ENCODE results near the gene DLL3. TPM values are rescaled to one million over a fixed set of nuclear protein-coding genes. Genes with fewer than 3 reads are reported as not detected.

The DLL3 gene
- total and polyA plus RNA-seq, 10 donors = 0.16 to 0.68 (median 0.52) TPM; not detected in 5

DNA sequence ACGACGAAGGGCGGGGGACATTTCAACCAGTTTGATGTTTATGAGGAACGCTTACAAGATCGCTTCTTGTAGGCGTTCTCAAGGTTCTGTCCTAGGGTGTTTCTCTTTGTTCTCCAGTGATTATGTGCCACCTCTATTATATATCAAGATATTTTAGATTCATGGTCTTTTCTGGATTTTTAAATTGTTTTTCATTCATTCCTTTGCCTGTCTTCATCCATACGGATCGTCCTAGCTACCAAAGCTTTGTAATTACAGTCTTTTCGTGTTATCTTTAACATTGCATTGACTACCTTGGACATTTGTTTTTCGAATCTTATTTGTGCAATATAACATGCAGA, 41.6 kb downstream of the DLL3 start:
- Histone ChIP-seq H3K27ac (peak overlapping the region; percentile 90 to 99 (median 96)), H3K27me3 (replicated peaks in 1 of 7) (peaks cover 0 to 1% (median 0%) of the 10 kb centered on the region in 7 donors), H3K4me3 (peak overlapping the region in 7 of 8 donors; percentile 67 to 94 (median 72)), H3K4me1 (peaks cover 13 to 39% (median 25%) of the 10 kb centered on the region in 6 donors), H3K36me3 (no peaks in the 10 kb centered on the region), H3K9me3 (no peaks in the 10 kb centered on the region)
- TF ChIP-seq, protein P1, sequence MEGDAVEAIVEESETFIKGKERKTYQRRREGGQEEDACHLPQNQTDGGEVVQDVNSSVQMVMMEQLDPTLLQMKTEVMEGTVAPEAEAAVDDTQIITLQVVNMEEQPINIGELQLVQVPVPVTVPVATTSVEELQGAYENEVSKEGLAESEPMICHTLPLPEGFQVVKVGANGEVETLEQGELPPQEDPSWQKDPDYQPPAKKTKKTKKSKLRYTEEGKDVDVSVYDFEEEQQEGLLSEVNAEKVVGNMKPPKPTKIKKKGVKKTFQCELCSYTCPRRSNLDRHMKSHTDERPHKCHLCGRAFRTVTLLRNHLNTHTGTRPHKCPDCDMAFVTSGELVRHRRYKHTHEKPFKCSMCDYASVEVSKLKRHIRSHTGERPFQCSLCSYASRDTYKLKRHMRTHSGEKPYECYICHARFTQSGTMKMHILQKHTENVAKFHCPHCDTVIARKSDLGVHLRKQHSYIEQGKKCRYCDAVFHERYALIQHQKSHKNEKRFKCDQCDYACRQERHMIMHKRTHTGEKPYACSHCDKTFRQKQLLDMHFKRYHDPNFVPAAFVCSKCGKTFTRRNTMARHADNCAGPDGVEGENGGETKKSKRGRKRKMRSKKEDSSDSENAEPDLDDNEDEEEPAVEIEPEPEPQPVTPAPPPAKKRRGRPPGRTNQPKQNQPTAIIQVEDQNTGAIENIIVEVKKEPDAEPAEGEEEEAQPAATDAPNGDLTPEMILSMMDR (IDR thresholded peaks at IDR 0.05 in 8 of 11, conservative IDR thresholded peaks at IDR 0.05 in 3 of 11) = peak in 4 of 11 experiments; percentile 16 to 46 (median 24)
- no peak for TF ChIP-seq POLR2A (IDR thresholded peaks at IDR 0.05)
- 11 to 20% (median 15%) methylated on average over 10 of the region's 10 CpGs for WGBS, 5 donors
- no peak for DNase-seq
- intact Hi-C loops (cut with DNase I; ENCODE audit: low total_unique reads) = no loop called here

DNA sequence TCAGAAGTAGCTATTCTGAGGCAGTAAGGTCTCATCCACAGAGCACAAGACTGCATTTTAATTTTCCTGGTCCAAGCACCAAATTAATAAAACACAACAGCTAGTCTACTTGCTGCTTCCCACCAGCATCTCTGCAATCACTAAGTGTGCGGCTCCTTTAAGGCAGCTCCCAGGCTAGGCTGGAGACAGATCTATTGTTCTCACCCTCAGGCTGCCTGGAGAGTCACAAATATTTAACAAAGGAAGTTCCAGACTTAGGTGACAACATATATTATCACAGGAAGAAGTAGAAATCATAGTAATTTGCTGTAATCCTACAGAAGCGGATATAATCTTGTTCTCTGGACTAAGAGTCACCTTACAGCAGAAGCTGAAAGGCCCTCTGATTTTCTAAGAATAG, 43.5 kb downstream of the DLL3 start:
- Histone ChIP-seq H3K9me3 (no peaks in the 10 kb centered on the region), H3K27me3 (replicated peaks in 1 of 7) (peaks cover 0 to 9% (median 0%) of the 10 kb centered on the region in 7 donors), H3K36me3 (no peaks in the 10 kb centered on the region), H3K4me1 (peaks cover 13 to 37% (median 25%) of the 10 kb centered on the region in 6 donors), H3K27ac (no peak overlapping the region), H3K4me3 (no peak overlapping the region)
- DNase-seq = no peak
- 55 to 72% (median 63%) methylated on average over 2 of the region's 2 CpGs for WGBS, 5 donors
- TF ChIP-seq, protein P1 (IDR thresholded peaks at IDR 0.05 in 8 of 11, conservative IDR thresholded peaks at IDR 0.05 in 3 of 11) = no peak
- no peak for TF ChIP-seq POLR2A (IDR thresholded peaks at IDR 0.05)
- intact Hi-C loops (cut with DNase I; ENCODE audit: low total_unique reads) = no loop called here

DNA sequence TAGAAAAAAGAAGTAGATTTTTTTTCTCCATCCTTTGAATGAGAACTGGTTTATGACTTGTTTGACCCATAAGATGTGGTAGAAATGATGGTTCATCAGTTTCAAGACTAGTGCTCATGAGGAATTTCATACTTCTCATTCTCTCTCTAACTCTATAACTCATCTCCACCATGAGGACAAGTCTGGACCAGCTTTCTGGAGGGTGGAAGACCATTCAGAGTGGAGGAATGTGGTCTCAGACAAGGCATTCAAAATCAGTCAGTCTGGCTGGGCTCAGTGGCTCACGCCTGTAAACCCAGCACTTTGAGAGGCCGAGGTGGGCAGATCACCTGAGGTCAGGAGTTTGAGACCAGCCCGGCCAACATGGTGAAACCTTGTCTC, 44.7 kb downstream of the DLL3 start:
- Histone ChIP-seq H3K36me3 (no peaks in the 10 kb centered on the region), H3K4me1 (peaks cover 7 to 24% (median 15%) of the 10 kb centered on the region in 6 donors), H3K4me3 (no peak overlapping the region), H3K9me3 (no peaks in the 10 kb centered on the region), H3K27me3 (replicated peaks in 1 of 7) (peaks cover 0 to 9% (median 0%) of the 10 kb centered on the region in 7 donors), H3K27ac (no peak overlapping the region)
- intact Hi-C loops (cut with DNase I; ENCODE audit: low total_unique reads) = no loop called here
- WGBS, 5 donors = 88 to 97% (median 90%) methylated on average over 3 of the region's 3 CpGs
- no peak for DNase-seq
- TF ChIP-seq POLR2AphosphoS5 (IDR thresholded peaks at IDR 0.05) = no peak
- TF ChIP-seq, protein P1 (IDR thresholded peaks at IDR 0.05 in 8 of 11, conservative IDR thresholded peaks at IDR 0.05 in 3 of 11) = no peak
- no peak for TF ChIP-seq POLR2A (IDR thresholded peaks at IDR 0.05)

DNA sequence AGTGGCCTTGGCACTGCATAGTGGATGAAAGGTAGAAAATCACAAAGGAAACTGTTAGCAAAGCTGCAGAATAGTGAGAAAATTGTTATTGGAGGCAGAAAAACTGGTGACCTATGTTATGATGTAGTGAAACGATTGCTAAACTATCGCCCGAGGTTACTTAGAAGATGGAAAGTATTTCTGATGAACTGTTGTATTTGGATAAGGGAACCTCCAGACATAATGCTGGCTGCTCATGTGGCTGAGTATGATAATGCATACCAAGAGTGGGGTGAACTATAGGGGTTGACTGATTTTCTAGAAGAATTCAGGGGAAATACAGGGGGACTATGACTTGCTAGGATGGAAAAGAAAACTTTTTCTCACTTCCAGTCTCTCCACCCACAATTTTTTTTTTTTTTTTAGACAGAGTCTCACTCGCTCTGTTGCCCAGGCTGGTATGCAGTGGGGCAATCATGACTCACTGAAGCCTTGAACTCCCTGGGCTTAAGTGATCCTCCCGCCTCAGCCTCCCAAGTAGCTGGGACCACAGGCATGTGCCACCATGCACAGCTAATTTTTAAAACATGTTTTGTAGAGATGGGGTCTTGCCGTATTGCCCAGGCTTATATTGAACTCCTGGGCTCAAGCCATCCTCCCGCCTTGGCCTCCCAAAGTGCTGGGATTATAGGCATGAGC, 45.6 kb downstream of the DLL3 start:
- WGBS, 5 donors = 83 to 89% (median 88%) methylated on average over 7 of the region's 7 CpGs
- no peak for TF ChIP-seq POLR2AphosphoS5 (IDR thresholded peaks at IDR 0.05)
- no peak for TF ChIP-seq POLR2A (IDR thresholded peaks at IDR 0.05)
- TF ChIP-seq, protein P1 (IDR thresholded peaks at IDR 0.05 in 8 of 11, conservative IDR thresholded peaks at IDR 0.05 in 3 of 11) = no peak
- Histone ChIP-seq H3K27me3 (replicated peaks in 1 of 7) (peaks cover 0 to 9% (median 0%) of the 10 kb centered on the region in 7 donors), H3K4me3 (no peak overlapping the region), H3K4me1 (peaks cover 0 to 15% (median 6%) of the 10 kb centered on the region in 6 donors), H3K36me3 (no peaks in the 10 kb centered on the region), H3K9me3 (no peaks in the 10 kb centered on the region), H3K27ac (no peak overlapping the region)
- no peak for DNase-seq
- intact Hi-C loops (cut with DNase I; ENCODE audit: low total_unique reads) = no loop called here

Measured in spleen (tissue), 11 donors.